KMS-11 (cell line): ENCODE measurements around the gene SLC7A7.

Experiments used
- H2AFZ ChIP-seq: fragments of 200-600 bp; sonication (generic); 2 replicates; pipeline ENCODE4 v1.6.1; 2016; ENCODE audit warnings: antibody characterized with exemption, mixed run types, low read depth
- H3K27ac ChIP-seq: fragments of 200-600 bp; sonication (generic); 2 replicates; pipeline ENCODE4 v1.6.1; 2016; ENCODE audit warnings: mild to moderate bottlenecking, mixed run types
- H3K27me3 ChIP-seq: fragments of 200-600 bp; sonication (generic); 2 replicates; pipeline ENCODE4 v1.6.1; 2017; ENCODE audit warnings: mild to moderate bottlenecking, low read depth, mixed run types, moderate library complexity; ENCODE audit not compliant: insufficient read depth
- H3K36me3 ChIP-seq: fragments of 200-600 bp; sonication (generic); 2 replicates; pipeline ENCODE4 v1.6.1; 2017; ENCODE audit warnings: mild to moderate bottlenecking, mixed run types; ENCODE audit not compliant: insufficient read depth
- H3K4me1 ChIP-seq: fragments of 200-600 bp; sonication (generic); 2 replicates; pipeline ENCODE4 v1.6.1; 2016; ENCODE audit warnings: mild to moderate bottlenecking, low read depth, mixed run types; ENCODE audit not compliant: poor library complexity, severe bottlenecking
- H3K4me2 ChIP-seq: fragments of 200-600 bp; sonication (generic); 2 replicates; pipeline ENCODE4 v1.7.0; 2016; ENCODE audit warnings: mild to moderate bottlenecking, mixed run types
- H3K4me3 ChIP-seq: fragments of 200-600 bp; sonication (generic); IDR thresholded peaks from 2 replicates; pipeline ENCODE4 v1.6.1; 2017; ENCODE audit warnings: low read depth, low read length, mixed read lengths; ENCODE audit not compliant: insufficient read depth
- H3K79me2 ChIP-seq: fragments of 200-600 bp; sonication (generic); 2 replicates; pipeline ENCODE4 v1.6.1; 2016; ENCODE audit warnings: low read depth, mixed run types; ENCODE audit not compliant: insufficient read depth
- H3K9ac ChIP-seq: fragments of 200-600 bp; sonication (generic); 2 replicates; pipeline ENCODE4 v1.6.1; 2016; ENCODE audit warnings: mild to moderate bottlenecking, mixed run types
- H4K20me1 ChIP-seq: fragments of 200-600 bp; sonication (generic); 2 replicates; pipeline ENCODE4 v1.6.1; 2016; ENCODE audit warnings: mild to moderate bottlenecking, mixed run types; ENCODE audit not compliant: insufficient read depth
- CTCF ChIP-seq: fragments of 200-600 bp; sonication (generic); conservative IDR thresholded peaks from 2 replicates; pipeline ENCODE4 v1.6.1; 2017; ENCODE audit warnings: low read depth, mild to moderate bottlenecking, antibody characterized with exemption, low read length, moderate library complexity, mixed read lengths

The SLC7A7 gene

DNA sequence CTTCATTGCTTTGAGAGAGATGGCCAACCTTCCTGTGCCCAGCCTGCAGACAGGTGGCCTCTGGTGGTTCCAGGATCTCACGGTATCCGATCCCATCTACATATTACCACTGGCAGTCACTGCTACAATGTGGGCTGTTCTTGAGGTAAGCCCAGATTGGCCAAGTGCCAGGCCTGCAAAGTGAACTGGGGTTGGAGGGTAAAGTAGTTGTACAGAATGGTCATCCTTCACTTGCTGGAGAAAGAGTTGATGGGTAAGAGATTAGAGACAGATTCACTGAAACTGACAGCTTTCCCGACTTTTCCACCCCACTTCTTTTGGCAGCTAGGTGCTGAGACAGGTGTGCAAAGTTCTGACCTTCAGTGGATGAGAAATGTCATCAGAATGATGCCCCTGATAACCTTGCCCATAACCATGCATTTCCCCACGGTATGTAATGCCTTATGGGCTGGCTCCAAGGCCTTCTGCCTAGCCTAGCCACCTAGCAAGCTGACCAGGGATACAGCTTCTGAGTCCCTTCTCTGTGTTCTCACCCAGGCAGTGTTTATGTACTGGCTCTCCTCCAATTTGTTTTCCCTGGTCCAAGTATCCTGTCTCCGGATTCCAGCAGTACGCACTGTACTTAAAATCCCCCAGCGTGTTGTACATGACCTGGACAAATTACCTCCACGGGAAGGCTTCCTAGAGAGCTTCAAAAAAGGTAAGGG is 44.6 kb downstream of the SLC7A7 start:
- no peak overlapping the region for H2AFZ ChIP-seq
- peaks cover 35% of the 10 kb centered on the region for H3K79me2 ChIP-seq
- peaks cover 13% of the 10 kb centered on the region; the same call in 1 of the 2 replicates for H3K36me3 ChIP-seq
- no peak overlapping the region for H3K4me3 ChIP-seq
- no peak for TF ChIP-seq CTCF
- H3K27me3 ChIP-seq: no peaks in the 10 kb centered on the region
- no peak overlapping the region for H3K9ac ChIP-seq
- H4K20me1 ChIP-seq: no peaks in the 10 kb centered on the region
- H3K27ac ChIP-seq: no peak overlapping the region
- peaks cover 20% of the 10 kb centered on the region for H3K4me1 ChIP-seq
- H3K4me2 ChIP-seq: no peak overlapping the region

- no peak overlapping the region for H2AFZ ChIP-seq
- H3K27me3 ChIP-seq: no peaks in the 10 kb centered on the region
- H3K36me3 ChIP-seq: peaks cover 13% of the 10 kb centered on the region; the same call in 1 of the 2 replicates
- no peak overlapping the region for H3K4me3 ChIP-seq
- peaks cover 24% of the 10 kb centered on the region for H3K4me1 ChIP-seq
- peaks cover 35% of the 10 kb centered on the region for H3K79me2 ChIP-seq
- no peak for TF ChIP-seq CTCF
- no peak overlapping the region for H3K27ac ChIP-seq
- H4K20me1 ChIP-seq: no peaks in the 10 kb centered on the region
- no peak overlapping the region for H3K9ac ChIP-seq
- H3K4me2 ChIP-seq: no peak overlapping the region
Measured at GRCh38 chr14:22769369-22769768, 45.9 kb downstream of the SLC7A7 start.

DNA sequence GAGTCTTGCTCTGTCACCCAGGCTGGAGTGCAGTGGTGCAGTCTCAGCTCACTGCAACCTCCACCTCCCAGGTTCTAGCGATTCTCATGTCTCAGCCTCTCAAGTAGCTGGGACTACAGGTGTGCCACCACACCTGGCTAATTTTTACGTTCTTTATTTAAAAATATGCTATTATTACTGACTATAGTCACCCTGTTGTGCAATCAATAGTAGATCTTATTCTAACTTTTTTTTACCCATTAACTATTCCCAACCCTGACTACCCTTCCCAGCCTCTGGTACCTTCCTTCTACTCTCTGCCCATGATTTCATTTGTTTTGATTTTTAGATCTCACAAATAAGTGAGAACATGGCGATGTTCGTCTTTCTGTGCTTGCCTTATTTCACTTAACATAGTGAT is 46.3 kb downstream of the SLC7A7 start:
- Histone ChIP-seq H3K4me1 (peaks cover 24% of the 10 kb centered on the region), H3K4me3 (no peak overlapping the region), H3K79me2 (peaks cover 35% of the 10 kb centered on the region), H4K20me1 (no peaks in the 10 kb centered on the region), H3K36me3 (peaks cover 13% of the 10 kb centered on the region; the same call in 1 of the 2 replicates), H3K27me3 (no peaks in the 10 kb centered on the region), H2AFZ (no peak overlapping the region), H3K9ac (no peak overlapping the region), H3K4me2 (no peak overlapping the region), H3K27ac (no peak overlapping the region)
- TF ChIP-seq CTCF: no peak

GRCh38 chr14:22767323-22767589 is 48.0 kb downstream of the SLC7A7 start:
- no peak for TF ChIP-seq CTCF
- Histone ChIP-seq H4K20me1 (no peaks in the 10 kb centered on the region), H3K27me3 (no peaks in the 10 kb centered on the region), H3K4me2 (peak overlapping the region; percentile 99), H3K4me3 (no peak overlapping the region), H3K27ac (peak overlapping the region; percentile 98; the same call in 1 of the 2 replicates), H3K79me2 (peaks cover 35% of the 10 kb centered on the region), H3K9ac (peak overlapping the region; percentile 98; the same call in 1 of the 2 replicates), H3K36me3 (peaks cover 10% of the 10 kb centered on the region; the same call in 1 of the 2 replicates), H3K4me1 (peaks cover 24% of the 10 kb centered on the region), H2AFZ (peak overlapping the region; percentile 49; the same call in 1 of the 2 replicates)
